Ishikawa (cell line): ENCODE data around the gene PDZRN3.

Source experiments
- CREB1 ChIP-seq: IDR thresholded peaks from 2 replicates; pipeline ENCODE4 v1.6.1; 2012; ENCODE audit warnings: low read depth
- EGR1 ChIP-seq: IDR thresholded peaks from 2 replicates; pipeline ENCODE4 v1.6.1; 2012
- EP300 ChIP-seq: IDR thresholded peaks from 2 replicates; pipeline ENCODE4 v1.6.1; 2012; ENCODE audit warnings: borderline replicate concordance
- FOXM1 ChIP-seq: IDR thresholded peaks from 2 replicates; pipeline ENCODE4 v1.6.1; 2012; ENCODE audit warnings: low read depth, borderline replicate concordance
- RAD21 ChIP-seq: IDR thresholded peaks from 2 replicates; pipeline ENCODE4 v1.6.1; 2012; ENCODE audit warnings: low read depth
- TEAD4 ChIP-seq: IDR thresholded peaks from 2 replicates; pipeline ENCODE4 v1.6.1; 2012
- YY1 ChIP-seq: IDR thresholded peaks from 2 replicates; pipeline ENCODE4 v1.6.1; 2012; ENCODE audit warnings: low read depth
- TF ChIP-seq, protein P1 (sequence below): IDR thresholded peaks from 2 replicates; pipeline ENCODE4 v1.6.1; 2012
- TF ChIP-seq, protein P2 (sequence below): IDR thresholded peaks from 2 replicates; pipeline ENCODE4 v1.6.1; 2012; ENCODE audit warnings: low read depth, mild to moderate bottlenecking

DNA sequence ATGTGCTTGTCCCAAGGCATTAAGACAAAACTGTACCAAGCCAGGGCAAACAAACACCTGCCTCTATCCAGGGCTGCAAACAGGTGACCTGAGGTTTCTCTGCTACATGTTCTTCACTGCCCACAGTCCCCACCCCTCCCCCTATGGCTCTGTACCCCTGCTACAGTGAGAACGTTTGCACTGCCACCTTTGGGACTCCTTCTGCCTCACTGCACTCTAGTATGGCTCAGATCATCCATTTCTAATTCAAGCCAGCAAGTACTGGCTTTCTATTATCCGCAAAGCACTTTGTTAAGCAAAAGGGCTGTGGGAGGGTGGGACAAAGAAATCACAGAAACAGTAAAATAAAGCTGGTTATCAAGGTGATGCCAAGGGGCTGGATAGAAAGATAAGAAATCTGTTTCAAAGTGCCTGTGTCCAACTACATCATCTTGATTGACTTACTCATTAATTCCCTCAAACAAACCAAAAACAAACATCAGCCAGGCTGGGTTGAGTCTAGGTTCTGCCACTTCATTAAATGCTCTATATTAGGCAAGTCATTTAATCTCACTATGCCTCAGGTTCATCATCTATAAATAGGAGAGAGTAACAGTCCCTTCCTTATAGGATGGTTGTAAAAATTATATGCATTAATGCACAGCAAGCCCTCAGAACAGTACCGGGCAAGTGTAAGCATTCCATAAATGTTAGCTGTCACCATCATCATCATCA is 95.3 kb downstream of the PDZRN3 start:
- TF ChIP-seq RAD21 (no peak), FOXM1 (no peak), YY1 (no peak), EP300 (no peak), TEAD4 (no peak), CREB1 (no peak), EGR1 (no peak)
- TF ChIP-seq, protein P1, sequence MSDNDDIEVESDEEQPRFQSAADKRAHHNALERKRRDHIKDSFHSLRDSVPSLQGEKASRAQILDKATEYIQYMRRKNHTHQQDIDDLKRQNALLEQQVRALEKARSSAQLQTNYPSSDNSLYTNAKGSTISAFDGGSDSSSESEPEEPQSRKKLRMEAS: no peak
- TF ChIP-seq, protein P2, sequence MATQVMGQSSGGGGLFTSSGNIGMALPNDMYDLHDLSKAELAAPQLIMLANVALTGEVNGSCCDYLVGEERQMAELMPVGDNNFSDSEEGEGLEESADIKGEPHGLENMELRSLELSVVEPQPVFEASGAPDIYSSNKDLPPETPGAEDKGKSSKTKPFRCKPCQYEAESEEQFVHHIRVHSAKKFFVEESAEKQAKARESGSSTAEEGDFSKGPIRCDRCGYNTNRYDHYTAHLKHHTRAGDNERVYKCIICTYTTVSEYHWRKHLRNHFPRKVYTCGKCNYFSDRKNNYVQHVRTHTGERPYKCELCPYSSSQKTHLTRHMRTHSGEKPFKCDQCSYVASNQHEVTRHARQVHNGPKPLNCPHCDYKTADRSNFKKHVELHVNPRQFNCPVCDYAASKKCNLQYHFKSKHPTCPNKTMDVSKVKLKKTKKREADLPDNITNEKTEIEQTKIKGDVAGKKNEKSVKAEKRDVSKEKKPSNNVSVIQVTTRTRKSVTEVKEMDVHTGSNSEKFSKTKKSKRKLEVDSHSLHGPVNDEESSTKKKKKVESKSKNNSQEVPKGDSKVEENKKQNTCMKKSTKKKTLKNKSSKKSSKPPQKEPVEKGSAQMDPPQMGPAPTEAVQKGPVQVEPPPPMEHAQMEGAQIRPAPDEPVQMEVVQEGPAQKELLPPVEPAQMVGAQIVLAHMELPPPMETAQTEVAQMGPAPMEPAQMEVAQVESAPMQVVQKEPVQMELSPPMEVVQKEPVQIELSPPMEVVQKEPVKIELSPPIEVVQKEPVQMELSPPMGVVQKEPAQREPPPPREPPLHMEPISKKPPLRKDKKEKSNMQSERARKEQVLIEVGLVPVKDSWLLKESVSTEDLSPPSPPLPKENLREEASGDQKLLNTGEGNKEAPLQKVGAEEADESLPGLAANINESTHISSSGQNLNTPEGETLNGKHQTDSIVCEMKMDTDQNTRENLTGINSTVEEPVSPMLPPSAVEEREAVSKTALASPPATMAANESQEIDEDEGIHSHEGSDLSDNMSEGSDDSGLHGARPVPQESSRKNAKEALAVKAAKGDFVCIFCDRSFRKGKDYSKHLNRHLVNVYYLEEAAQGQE: no peak
